ENCODE measurements around the gene TXN2. TPM values are rescaled to one million over a fixed set of nuclear protein-coding genes. Genes with fewer than 3 reads are reported as not detected.

The TXN2 gene
- total and polyA plus RNA-seq, 2 donors (not counting 1 experiment from before 2014, with no cell fraction given): 25.3 to 118 TPM

DNA sequence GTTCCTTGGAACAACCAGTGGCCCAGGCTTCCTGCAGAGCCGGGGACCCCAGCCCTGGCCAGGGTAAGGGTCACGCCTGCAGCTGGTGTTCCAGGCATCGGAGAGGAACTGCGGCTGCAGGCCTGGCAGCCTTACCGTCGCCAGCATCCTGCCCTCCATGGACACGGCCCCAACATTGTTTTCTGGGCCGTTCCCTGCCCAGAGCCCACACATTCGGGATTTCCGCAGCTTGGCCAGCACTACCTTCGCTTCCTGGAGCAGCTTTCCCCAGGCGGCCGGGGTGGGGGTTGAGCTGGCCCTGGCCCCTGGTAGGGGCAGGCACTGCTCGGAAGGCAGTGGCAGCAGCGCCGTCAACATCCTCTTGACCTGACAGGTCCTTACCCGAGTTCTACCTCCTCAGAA, 17.7 kb downstream of the TXN2 start:
- Histone ChIP-seq H3K27me3 (ENCODE audit: control insufficient read depth, insufficient read depth, low read length) (no peaks in the 10 kb centered on the region), H3K79me2 (ENCODE audit: control insufficient read depth, insufficient read depth, low read length) (peaks cover 4% of the 10 kb centered on the region), H3K9ac (ENCODE audit: insufficient read depth, low read length) (no peak overlapping the region), H3K4me3 (replicated peaks in 1 of 4; ENCODE audit: control extremely low read depth in 1 of 4, insufficient read depth in 1 of 4, low read depth in 3 of 4, low read length in 4 of 4) (no peak overlapping the region), H3K9me3 (ENCODE audit: control insufficient read depth, insufficient read depth, low read depth, low read length) (no peaks in the 10 kb centered on the region), H2AFZ (ENCODE audit: low read length) (no peak overlapping the region), H3K27ac (ENCODE audit: insufficient read depth, low read length) (no peak overlapping the region), H3K4me1 (ENCODE audit: control insufficient read depth, extremely low read depth, insufficient read depth, low read length) (peaks cover 45% of the 10 kb centered on the region), H3K4me2 (ENCODE audit: extremely low read depth, insufficient read depth, low read length) (no peak overlapping the region), H4K20me1 (ENCODE audit: control insufficient read depth, extremely low read depth, insufficient read depth, low read length) (no peaks in the 10 kb centered on the region), H3K36me3 (ENCODE audit: control insufficient read depth, insufficient read depth, low read length) (peaks cover 4% of the 10 kb centered on the region)
- no peak for TF ChIP-seq EZH2 (IDR thresholded peaks at IDR 0.05; ENCODE audit: low read length, missing control alignments)
- TF ChIP-seq CTCF (conservative IDR thresholded peaks at IDR 0.05 in 1 of 2, IDR thresholded peaks at IDR 0.05 in 1 of 2; ENCODE audit: low read depth in 1 of 2, low read length in 2 of 2): no peak
- DNase-seq (ENCODE audit: low read depth in 2 of 2): no peak

DNA sequence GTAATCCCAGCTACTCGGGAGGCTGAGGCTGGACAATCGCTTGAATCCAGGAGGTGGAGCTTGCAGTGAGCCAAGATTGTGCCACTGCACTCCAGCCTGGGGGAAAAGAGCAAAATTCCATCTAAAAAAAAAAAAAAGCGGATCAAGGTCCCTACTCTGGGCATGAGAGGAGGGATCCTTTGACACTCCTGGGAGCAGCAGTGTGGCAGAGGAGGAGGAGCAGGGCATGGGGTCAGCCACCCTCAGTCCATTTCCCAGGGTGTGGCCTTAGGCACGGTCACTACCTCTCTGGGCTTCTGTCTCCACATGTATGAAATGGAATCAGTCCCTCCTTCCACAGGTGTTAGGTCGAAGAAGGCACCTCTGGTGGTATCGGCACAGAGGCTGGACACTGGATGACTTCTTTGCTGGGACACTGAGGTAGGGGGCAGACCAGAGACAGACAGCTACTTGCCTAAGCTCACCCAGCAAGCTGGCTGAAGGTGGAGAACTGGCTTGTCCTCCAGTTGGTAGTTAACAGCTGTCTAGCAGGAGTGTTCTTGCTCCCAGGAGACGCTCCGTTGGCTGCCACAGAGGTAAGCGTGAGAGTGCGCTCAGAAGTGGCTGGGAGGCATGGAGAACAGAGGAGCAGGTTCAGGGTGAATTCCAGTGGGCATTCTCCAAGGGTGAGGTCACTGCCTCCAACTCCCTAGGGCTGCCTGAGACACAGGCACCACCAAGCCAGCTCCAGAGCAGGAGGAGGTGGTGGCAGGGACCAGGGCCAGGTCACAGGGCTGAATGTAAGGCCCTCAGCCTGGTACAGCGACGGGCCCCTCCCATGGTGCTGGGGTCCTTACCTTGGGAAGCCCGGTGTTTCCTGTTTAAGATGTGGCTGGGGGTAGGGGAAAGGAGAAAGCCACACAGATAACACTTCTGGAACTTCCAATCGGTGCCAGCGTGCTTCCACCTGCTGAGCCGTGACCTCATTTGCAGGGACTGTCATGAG, 19.5 kb downstream of the TXN2 start:
- H3K4me2 ChIP-seq (ENCODE audit: extremely low read depth, insufficient read depth, low read length): no peak overlapping the region
- no peak overlapping the region for H3K4me3 ChIP-seq (replicated peaks in 1 of 4; ENCODE audit: control extremely low read depth in 1 of 4, insufficient read depth in 1 of 4, low read depth in 3 of 4, low read length in 4 of 4)
- H2AFZ ChIP-seq (ENCODE audit: low read length): no peak overlapping the region
- peaks cover 4% of the 10 kb centered on the region for H3K36me3 ChIP-seq (ENCODE audit: control insufficient read depth, insufficient read depth, low read length)
- no peaks in the 10 kb centered on the region for H3K9me3 ChIP-seq (ENCODE audit: control insufficient read depth, insufficient read depth, low read depth, low read length)
- no peaks in the 10 kb centered on the region for H3K27me3 ChIP-seq (ENCODE audit: control insufficient read depth, insufficient read depth, low read length)
- H3K4me1 ChIP-seq (ENCODE audit: control insufficient read depth, extremely low read depth, insufficient read depth, low read length): peaks cover 39% of the 10 kb centered on the region
- TF ChIP-seq CTCF (conservative IDR thresholded peaks at IDR 0.05 in 1 of 2, IDR thresholded peaks at IDR 0.05 in 1 of 2; ENCODE audit: low read depth in 1 of 2, low read length in 2 of 2) (no peak), EZH2 (IDR thresholded peaks at IDR 0.05; ENCODE audit: low read length, missing control alignments) (no peak)
- no peaks in the 10 kb centered on the region for H3K79me2 ChIP-seq (ENCODE audit: control insufficient read depth, insufficient read depth, low read length)
- H4K20me1 ChIP-seq (ENCODE audit: control insufficient read depth, extremely low read depth, insufficient read depth, low read length): no peaks in the 10 kb centered on the region
- H3K9ac ChIP-seq (ENCODE audit: insufficient read depth, low read length): no peak overlapping the region
- no peak overlapping the region for H3K27ac ChIP-seq (ENCODE audit: insufficient read depth, low read length)
- peak; percentile 71 to 97 for DNase-seq (ENCODE audit: low read depth in 2 of 2)

DNA sequence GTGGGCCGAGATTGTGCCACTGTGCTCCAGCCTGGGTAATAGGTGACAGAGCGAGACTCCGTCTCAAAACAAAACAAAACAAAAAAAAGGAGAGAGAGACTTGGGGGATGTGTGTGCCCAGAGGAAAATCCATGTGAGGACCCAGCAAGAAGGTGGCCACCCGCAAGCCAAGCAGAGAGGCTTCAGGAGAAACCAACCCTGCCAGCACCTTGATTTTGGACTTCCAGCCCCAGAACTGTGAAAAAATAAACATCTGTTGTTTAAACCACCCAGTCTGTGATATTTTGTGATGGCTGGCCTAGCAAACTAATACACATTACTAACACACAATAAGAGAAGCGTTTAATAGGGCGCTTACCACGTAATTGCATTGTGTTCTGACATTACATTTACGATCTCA, 21.2 kb downstream of the TXN2 start:
- Histone ChIP-seq H3K4me2 (ENCODE audit: extremely low read depth, insufficient read depth, low read length) (no peak overlapping the region), H3K27me3 (ENCODE audit: control insufficient read depth, insufficient read depth, low read length) (no peaks in the 10 kb centered on the region), H3K36me3 (ENCODE audit: control insufficient read depth, insufficient read depth, low read length) (no peaks in the 10 kb centered on the region), H3K4me3 (replicated peaks in 1 of 4; ENCODE audit: control extremely low read depth in 1 of 4, insufficient read depth in 1 of 4, low read depth in 3 of 4, low read length in 4 of 4) (no peak overlapping the region), H3K4me1 (ENCODE audit: control insufficient read depth, extremely low read depth, insufficient read depth, low read length) (peaks cover 25% of the 10 kb centered on the region), H4K20me1 (ENCODE audit: control insufficient read depth, extremely low read depth, insufficient read depth, low read length) (no peaks in the 10 kb centered on the region), H2AFZ (ENCODE audit: low read length) (no peak overlapping the region), H3K9ac (ENCODE audit: insufficient read depth, low read length) (no peak overlapping the region), H3K79me2 (ENCODE audit: control insufficient read depth, insufficient read depth, low read length) (no peaks in the 10 kb centered on the region), H3K9me3 (ENCODE audit: control insufficient read depth, insufficient read depth, low read depth, low read length) (no peaks in the 10 kb centered on the region), H3K27ac (ENCODE audit: insufficient read depth, low read length) (no peak overlapping the region)
- no peak for TF ChIP-seq CTCF (conservative IDR thresholded peaks at IDR 0.05 in 1 of 2, IDR thresholded peaks at IDR 0.05 in 1 of 2; ENCODE audit: low read depth in 1 of 2, low read length in 2 of 2)
- no peak for TF ChIP-seq EZH2 (IDR thresholded peaks at IDR 0.05; ENCODE audit: low read length, missing control alignments)
- no peak for DNase-seq (ENCODE audit: low read depth in 2 of 2)

Data from fibroblast of lung (primary cell).